ENCODE measurements around the gene ZMIZ1. TPM values are rescaled to one million over a fixed set of nuclear protein-coding genes. Genes with fewer than 3 reads are reported as not detected.

ZMIZ1 gene
- total and polyA plus RNA-seq, 4 donors = 18.3 to 80.2 (median 42.6) TPM

- ATAC-seq (ENCODE audit: insufficient read depth, low FRiP score) (no peak), DNase-seq (peak in 1 of 3 donors; percentile 12)
- Histone ChIP-seq H3K27me3 (ENCODE audit: control insufficient read depth in 3 of 3, insufficient read depth in 3 of 3, low read length in 2 of 3) (no peaks in the 10 kb centered on the region), H3K27ac (ENCODE audit: low read depth in 1 of 2, low read length in 1 of 2) (no peak overlapping the region), H3K9me3 (ENCODE audit: control insufficient read depth in 4 of 4, insufficient read depth in 3 of 4, low read length in 3 of 4) (no peaks in the 10 kb centered on the region), H3K9ac (ENCODE audit: insufficient read depth in 1 of 2, low read length in 2 of 2) (no peak overlapping the region), H3K36me3 (ENCODE audit: control insufficient read depth in 4 of 4, insufficient read depth in 4 of 4, low read length in 4 of 4) (no peaks in the 10 kb centered on the region), H3K4me3 (no peak overlapping the region), H3K4me1 (ENCODE audit: control insufficient read depth in 5 of 5, insufficient read depth in 5 of 5, low read length in 5 of 5) (peaks cover 0 to 29% (median 22%) of the 10 kb centered on the region in 5 donors)
- TF ChIP-seq CTCF (IDR thresholded peaks at IDR 0.05; ENCODE audit: control extremely low read depth, extremely low read depth) = no peak
- WGBS, 2 donors = 85 to 95% methylated on average over 11 of the region's 11 CpGs
Observed at GRCh38 chr10:79053481-79054202, 15.1 kb upstream of the ZMIZ1 start.

GRCh38 chr10:79054203-79055099 lies 14.3 kb upstream of the ZMIZ1 start:
- H3K4me1 ChIP-seq (ENCODE audit: control insufficient read depth in 5 of 5, insufficient read depth in 5 of 5, low read length in 5 of 5) = peaks cover 0 to 27% (median 18%) of the 10 kb centered on the region in 5 donors
- ATAC-seq (ENCODE audit: insufficient read depth, low FRiP score) = no peak
- no peaks in the 10 kb centered on the region for H3K9me3 ChIP-seq (ENCODE audit: control insufficient read depth in 4 of 4, insufficient read depth in 3 of 4, low read length in 3 of 4)
- WGBS, 2 donors = 74 to 81% methylated on average over 13 of the region's 13 CpGs
- TF ChIP-seq CTCF (IDR thresholded peaks at IDR 0.05; ENCODE audit: control extremely low read depth, extremely low read depth) = no peak
- H3K9ac ChIP-seq (ENCODE audit: insufficient read depth in 1 of 2, low read length in 2 of 2) = no peak overlapping the region
- H3K27ac ChIP-seq (ENCODE audit: low read depth in 1 of 2, low read length in 1 of 2) = no peak overlapping the region
- DNase-seq = peak in 1 of 3 donors; percentile 7
- no peaks in the 10 kb centered on the region for H3K27me3 ChIP-seq (ENCODE audit: control insufficient read depth in 3 of 3, insufficient read depth in 3 of 3, low read length in 2 of 3)
- H3K4me3 ChIP-seq = no peak overlapping the region
- H3K36me3 ChIP-seq (ENCODE audit: control insufficient read depth in 4 of 4, insufficient read depth in 4 of 4, low read length in 4 of 4) = no peaks in the 10 kb centered on the region

- Histone ChIP-seq H3K4me3 (no peak overlapping the region), H3K27ac (ENCODE audit: low read depth in 1 of 2, low read length in 1 of 2) (no peak overlapping the region), H3K27me3 (ENCODE audit: control insufficient read depth in 3 of 3, insufficient read depth in 3 of 3, low read length in 2 of 3) (no peaks in the 10 kb centered on the region), H3K36me3 (ENCODE audit: control insufficient read depth in 4 of 4, insufficient read depth in 4 of 4, low read length in 4 of 4) (no peaks in the 10 kb centered on the region), H3K4me1 (ENCODE audit: control insufficient read depth in 5 of 5, insufficient read depth in 5 of 5, low read length in 5 of 5) (peaks cover 0 to 24% (median 16%) of the 10 kb centered on the region in 5 donors), H3K9me3 (ENCODE audit: control insufficient read depth in 4 of 4, insufficient read depth in 3 of 4, low read length in 3 of 4) (no peaks in the 10 kb centered on the region), H3K9ac (ENCODE audit: insufficient read depth in 1 of 2, low read length in 2 of 2) (no peak overlapping the region)
- 93 to 95% methylated on average over 10 of the region's 10 CpGs for WGBS, 2 donors
- TF ChIP-seq CTCF (IDR thresholded peaks at IDR 0.05; ENCODE audit: control extremely low read depth, extremely low read depth) = no peak
- ATAC-seq (ENCODE audit: insufficient read depth, low FRiP score) (no peak), DNase-seq (no peak)
Observed at GRCh38 chr10:79055100-79055782, 13.5 kb upstream of the ZMIZ1 start.

All from lung (tissue), 12 donors.